Mucosa of stomach (tissue), 1 donor: ENCODE measurements around the gene ANKRD34A.
"Not testable (repeated sequence)": the region's sequence is repeated elsewhere in the genome, so short reads cannot be mapped to it uniquely, and the experiment has no call there.

Source experiments
- H3K27me3 ChIP-seq: one replicate; pipeline ENCODE4 v1.7.0; 2013; ENCODE audit warnings: mild to moderate bottlenecking, low read length; ENCODE audit not compliant: control insufficient read depth, insufficient read depth
- H3K36me3 ChIP-seq: one replicate; pipeline ENCODE4 v1.7.0; 2013; ENCODE audit warnings: low read length; ENCODE audit not compliant: control insufficient read depth, insufficient read depth
- H3K4me1 ChIP-seq: one replicate; pipeline ENCODE4 v1.7.0; 2013; ENCODE audit warnings: mild to moderate bottlenecking, low read length; ENCODE audit not compliant: control insufficient read depth, insufficient read depth
- H3K4me3 ChIP-seq: one replicate; pipeline ENCODE4 v1.7.0; 2013; ENCODE audit warnings: low read length
- H3K9ac ChIP-seq: one replicate; pipeline ENCODE4 v1.7.0; 2013; ENCODE audit warnings: mild to moderate bottlenecking, low read length, moderate library complexity
- H3K9me3 ChIP-seq: one replicate; pipeline ENCODE4 v1.7.0; 2013; ENCODE audit warnings: mild to moderate bottlenecking, low read length, moderate library complexity; ENCODE audit not compliant: control insufficient read depth
- donor health status: Pancreatic carcinoma.

ANKRD34A gene

GRCh38 chr1:145920297-145920696, 44.1 kb downstream of the ANKRD34A start:
- H3K4me3 ChIP-seq, H3K27me3 ChIP-seq, H3K36me3 ChIP-seq, H3K9ac ChIP-seq, H3K9me3 ChIP-seq: not testable (repeated sequence)
- peaks cover 12% of the 10 kb centered on the region for H3K4me1 ChIP-seq

- Histone ChIP-seq H3K9me3 (no peaks in the 10 kb centered on the region), H3K4me3 (peak overlapping the region; percentile 99), H3K4me1 (peaks cover 12% of the 10 kb centered on the region), H3K27me3 (no peaks in the 10 kb centered on the region), H3K36me3 (no peaks in the 10 kb centered on the region), H3K9ac (peak overlapping the region; percentile 96)
These were observed 45.1 kb downstream of the ANKRD34A start for GRCh38 chr1:145918992-145919939.

- Histone ChIP-seq H3K4me1 (peaks cover 12% of the 10 kb centered on the region), H3K9ac (peak within 1 kb of the TSS; percentile 96), H3K27me3 (no peaks in the 10 kb centered on the region), H3K4me3 (peak within 1 kb of the TSS; percentile 99), H3K36me3 (no peaks in the 10 kb centered on the region), H3K9me3 (no peaks in the 10 kb centered on the region)
These were observed 46.0 kb downstream of the ANKRD34A start, which contains the start of gene PEX11B for GRCh38 chr1:145918144-145918991. PEX11B (minus strand) TSS chr1:145918717; CDS start chr1:145918688, 29 bp downstream.

- Histone ChIP-seq H3K4me3 (peak overlapping the region; percentile 99), H3K9me3 (no peaks in the 10 kb centered on the region), H3K4me1 (peaks cover 12% of the 10 kb centered on the region), H3K36me3 (no peaks in the 10 kb centered on the region), H3K9ac (peak overlapping the region; percentile 96), H3K27me3 (no peaks in the 10 kb centered on the region)
These were observed 46.8 kb downstream of the ANKRD34A start for GRCh38 chr1:145917595-145917994.

GRCh38 chr1:145916745-145917144, 47.6 kb downstream of the ANKRD34A start:
- H3K9me3 ChIP-seq = no peaks in the 10 kb centered on the region
- no peak overlapping the region for H3K4me3 ChIP-seq
- no peaks in the 10 kb centered on the region for H3K36me3 ChIP-seq
- H3K9ac ChIP-seq = no peak overlapping the region
- H3K4me1 ChIP-seq = peaks cover 12% of the 10 kb centered on the region
- no peaks in the 10 kb centered on the region for H3K27me3 ChIP-seq

- Histone ChIP-seq H3K36me3 (no peaks in the 10 kb centered on the region), H3K4me1 (peaks cover 2% of the 10 kb centered on the region), H3K9ac (no peak overlapping the region), H3K4me3 (no peak overlapping the region), H3K27me3 (no peaks in the 10 kb centered on the region), H3K9me3 (no peaks in the 10 kb centered on the region)
These were observed 52.2 kb downstream of the ANKRD34A start for GRCh38 chr1:145912128-145912641.
